Measurements from ENCODE around the gene BAIAP3. TPM values are rescaled to one million over a fixed set of nuclear protein-coding genes. Genes with fewer than 3 reads are reported as not detected.

The BAIAP3 gene
- polyA plus RNA-seq, 1 experiment: 0.33 TPM

DNA sequence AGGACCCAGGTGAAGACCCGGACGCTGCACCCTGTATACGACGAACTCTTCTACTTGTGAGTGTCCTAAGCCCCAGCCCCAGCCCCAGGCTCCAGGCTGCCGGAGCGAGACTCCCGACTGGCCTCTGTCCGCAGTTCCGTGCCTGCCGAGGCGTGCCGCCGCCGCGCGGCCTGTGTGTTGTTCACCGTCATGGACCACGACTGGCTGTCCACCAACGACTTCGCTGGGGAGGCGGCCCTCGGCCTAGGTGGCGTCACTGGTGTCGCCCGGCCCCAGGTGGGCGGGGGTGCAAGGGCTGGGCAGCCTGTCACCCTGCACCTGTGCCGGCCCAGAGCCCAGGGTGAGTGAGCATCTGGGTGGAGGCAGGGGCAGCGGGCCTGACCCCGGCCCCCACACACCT, 14.5 kb downstream of the BAIAP3 start:
- CTCF ChIA-PET: interaction anchor here (0.8 kb wide), 1 partner anchor 9 kb away, joined by 3 read pairs; no protein-coding TSS in a partner anchor

DNA sequence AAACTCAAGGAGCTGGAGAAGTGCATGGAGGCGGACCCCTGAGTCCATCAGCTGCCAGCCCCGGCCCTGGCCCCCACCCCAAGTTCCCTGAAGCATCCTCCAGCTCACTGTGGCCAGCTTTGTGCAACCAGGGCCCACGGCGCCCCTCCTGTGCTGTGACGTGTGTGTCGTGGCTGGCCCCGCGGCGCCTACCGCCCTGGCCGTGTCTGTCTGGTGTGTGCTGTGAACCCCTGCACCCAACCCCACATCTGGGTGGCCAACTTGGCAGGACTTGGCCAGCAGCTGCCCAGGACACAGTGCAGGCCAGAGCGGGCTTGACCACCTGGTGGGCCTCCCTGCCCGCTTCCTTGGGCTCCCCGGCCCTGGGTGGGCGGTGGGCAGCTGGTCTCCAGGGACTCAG, 15.0 kb downstream of the BAIAP3 start:
- Histone ChIP-seq H3K36me3 (ENCODE audit: control insufficient read depth, insufficient read depth, low read length) (peaks cover 16% of the 10 kb centered on the region), H3K27me3 (ENCODE audit: control insufficient read depth, insufficient read depth, low read length) (no peaks in the 10 kb centered on the region), H3K4me3 (ENCODE audit: low read depth, low read length) (no peak overlapping the region)
- ChIA-PET POLR2A (no interaction called here), CTCF (no interaction called here)
- no peak for DNase-seq (ENCODE audit: low read depth)
- TF ChIP-seq, protein P1, sequence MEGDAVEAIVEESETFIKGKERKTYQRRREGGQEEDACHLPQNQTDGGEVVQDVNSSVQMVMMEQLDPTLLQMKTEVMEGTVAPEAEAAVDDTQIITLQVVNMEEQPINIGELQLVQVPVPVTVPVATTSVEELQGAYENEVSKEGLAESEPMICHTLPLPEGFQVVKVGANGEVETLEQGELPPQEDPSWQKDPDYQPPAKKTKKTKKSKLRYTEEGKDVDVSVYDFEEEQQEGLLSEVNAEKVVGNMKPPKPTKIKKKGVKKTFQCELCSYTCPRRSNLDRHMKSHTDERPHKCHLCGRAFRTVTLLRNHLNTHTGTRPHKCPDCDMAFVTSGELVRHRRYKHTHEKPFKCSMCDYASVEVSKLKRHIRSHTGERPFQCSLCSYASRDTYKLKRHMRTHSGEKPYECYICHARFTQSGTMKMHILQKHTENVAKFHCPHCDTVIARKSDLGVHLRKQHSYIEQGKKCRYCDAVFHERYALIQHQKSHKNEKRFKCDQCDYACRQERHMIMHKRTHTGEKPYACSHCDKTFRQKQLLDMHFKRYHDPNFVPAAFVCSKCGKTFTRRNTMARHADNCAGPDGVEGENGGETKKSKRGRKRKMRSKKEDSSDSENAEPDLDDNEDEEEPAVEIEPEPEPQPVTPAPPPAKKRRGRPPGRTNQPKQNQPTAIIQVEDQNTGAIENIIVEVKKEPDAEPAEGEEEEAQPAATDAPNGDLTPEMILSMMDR (IDR thresholded peaks at IDR 0.05; ENCODE audit: insufficient read depth, low read depth, low read length): no peak

More for the DNA sequence above, 14.5 kb downstream of the BAIAP3 start:
- Histone ChIP-seq H3K27me3 (ENCODE audit: control insufficient read depth, insufficient read depth, low read length) (no peaks in the 10 kb centered on the region), H3K4me3 (ENCODE audit: low read depth, low read length) (no peak overlapping the region), H3K36me3 (ENCODE audit: control insufficient read depth, insufficient read depth, low read length) (peaks cover 16% of the 10 kb centered on the region)
- POLR2A ChIA-PET: no interaction called here
- TF ChIP-seq, protein P1 (IDR thresholded peaks at IDR 0.05; ENCODE audit: insufficient read depth, low read depth, low read length): no peak
- no peak for DNase-seq (ENCODE audit: low read depth)

DNA sequence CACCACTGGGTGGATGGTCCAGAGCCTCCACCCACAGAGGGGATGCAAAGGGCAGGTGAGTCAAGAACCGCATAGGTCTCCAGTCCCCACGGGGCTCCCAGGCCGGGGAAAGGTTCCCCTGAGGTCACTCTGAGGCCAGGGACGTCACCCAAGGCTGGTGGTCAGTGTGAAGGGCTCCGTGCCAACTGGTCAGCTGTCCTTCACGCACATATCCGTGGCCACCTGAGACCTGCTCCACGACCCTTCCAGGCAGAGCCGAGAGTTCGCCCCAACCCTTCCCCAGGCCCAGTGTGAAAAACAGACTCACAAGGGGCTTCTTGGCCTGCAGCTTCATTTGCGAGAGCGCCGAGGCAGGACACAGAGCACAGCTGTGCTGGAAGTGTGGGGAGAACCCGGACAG, 15.5 kb downstream of the BAIAP3 start:
- ChIA-PET POLR2A (no interaction called here), CTCF (no interaction called here)
- Histone ChIP-seq H3K27me3 (ENCODE audit: control insufficient read depth, insufficient read depth, low read length) (no peaks in the 10 kb centered on the region), H3K4me3 (ENCODE audit: low read depth, low read length) (no peak overlapping the region), H3K36me3 (ENCODE audit: control insufficient read depth, insufficient read depth, low read length) (peaks cover 16% of the 10 kb centered on the region)
- no peak for DNase-seq (ENCODE audit: low read depth)
- TF ChIP-seq, protein P1 (IDR thresholded peaks at IDR 0.05; ENCODE audit: insufficient read depth, low read depth, low read length): no peak

DNA sequence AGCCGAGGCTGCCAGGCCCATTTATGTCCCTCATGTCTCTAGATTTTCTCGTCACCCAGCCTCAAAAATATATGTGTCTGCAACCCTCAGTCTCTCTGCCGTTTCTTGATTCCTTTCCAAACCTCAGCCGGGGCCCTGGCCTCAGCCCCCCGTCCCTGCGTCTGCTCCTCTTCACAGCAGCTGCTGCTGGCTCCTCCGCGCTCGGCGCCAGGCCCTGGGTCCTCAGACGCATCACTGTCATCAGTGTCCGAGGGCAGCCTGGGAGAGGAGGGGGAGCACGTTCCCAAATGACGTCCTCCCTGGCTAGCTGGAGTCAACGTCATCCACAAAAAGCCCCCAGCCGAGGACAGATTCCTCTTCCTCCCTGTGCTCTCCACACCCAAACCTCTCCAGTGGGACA, 15.9 kb downstream of the BAIAP3 start:
- no peak for DNase-seq (ENCODE audit: low read depth)
- Histone ChIP-seq H3K4me3 (ENCODE audit: low read depth, low read length) (no peak overlapping the region), H3K27me3 (ENCODE audit: control insufficient read depth, insufficient read depth, low read length) (no peaks in the 10 kb centered on the region), H3K36me3 (ENCODE audit: control insufficient read depth, insufficient read depth, low read length) (peaks cover 16% of the 10 kb centered on the region)
- TF ChIP-seq, protein P1 (IDR thresholded peaks at IDR 0.05; ENCODE audit: insufficient read depth, low read depth, low read length): no peak
- ChIA-PET POLR2A (no interaction called here), CTCF (interaction anchor here (1.2 kb wide), 1 partner anchor 12 kb away, joined by 3 read pairs; no protein-coding TSS in a partner anchor)

DNA sequence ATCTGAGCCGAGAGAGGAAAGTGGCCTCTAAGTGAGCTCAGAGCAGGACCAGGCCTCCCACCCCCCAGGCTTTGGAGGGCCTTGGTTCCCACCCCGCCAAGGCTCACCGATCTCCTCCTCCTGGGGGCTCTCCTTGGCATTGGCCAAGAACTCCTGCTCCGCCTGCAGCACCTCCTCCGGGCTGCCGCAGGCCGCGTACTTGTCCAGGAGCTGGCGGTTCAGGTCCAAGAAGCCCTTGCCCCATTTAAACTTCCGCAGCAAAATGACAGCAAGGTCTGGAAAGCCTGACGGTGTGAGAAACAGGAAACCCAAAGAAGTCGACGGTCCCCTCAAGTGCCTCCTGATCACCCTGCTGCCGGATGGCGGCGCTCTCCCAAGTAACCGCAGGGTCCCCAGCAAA, 16.5 kb downstream of the BAIAP3 start:
- ChIA-PET CTCF (interaction anchor here (1.2 to 1.5 kb wide), 2 partner anchors 12 to 14 kb away, joined by 3 to 10 read pairs; no protein-coding TSS in a partner anchor), POLR2A (no interaction called here)
- H3K27me3 ChIP-seq (ENCODE audit: control insufficient read depth, insufficient read depth, low read length): no peaks in the 10 kb centered on the region
- TF ChIP-seq, protein P1 (IDR thresholded peaks at IDR 0.05; ENCODE audit: insufficient read depth, low read depth, low read length): no peak
- H3K4me3 ChIP-seq (ENCODE audit: low read depth, low read length): no peak overlapping the region
- peaks cover 16% of the 10 kb centered on the region for H3K36me3 ChIP-seq (ENCODE audit: control insufficient read depth, insufficient read depth, low read length)
- DNase-seq (ENCODE audit: low read depth): no peak
